HG02642 (cell line): ENCODE measurements around the gene REV3L.

Experiments used
- ATAC-seq: cut with Tn5 transposase; IDR thresholded peaks from one replicate; pipeline ENCODE4 v1.9.1; 2021; ENCODE audit warnings: mild to moderate bottlenecking; ENCODE audit not compliant: unreplicated experiment, poor library complexity

REV3L gene

GRCh38 chr6:111471533-111471932 lies 11.5 kb downstream of the REV3L start:
- ATAC-seq = no peak

- ATAC-seq = no peak
Measured at GRCh38 chr6:111470991-111471390, 12.0 kb downstream of the REV3L start.

- ATAC-seq = no peak
Measured at GRCh38 chr6:111469543-111469942, 13.5 kb downstream of the REV3L start.

GRCh38 chr6:111468329-111469012 lies 14.5 kb downstream of the REV3L start:
- no peak for ATAC-seq

- no peak for ATAC-seq
Measured at GRCh38 chr6:111464184-111464583, 18.8 kb downstream of the REV3L start.

- ATAC-seq = no peak
Measured at GRCh38 chr6:111462770-111463391, 20.1 kb downstream of the REV3L start.

- ATAC-seq = no peak
Measured at GRCh38 chr6:111461860-111462259, 21.2 kb downstream of the REV3L start.

- no peak for ATAC-seq
Measured at GRCh38 chr6:111458670-111459232, 24.3 kb downstream of the REV3L start.

- ATAC-seq = no peak
Measured at GRCh38 chr6:111456208-111456607, 26.8 kb downstream of the REV3L start.

- ATAC-seq = no peak
Measured at GRCh38 chr6:111450636-111451035, 32.4 kb downstream of the REV3L start.

- no peak for ATAC-seq
Measured at GRCh38 chr6:111450087-111450486, 32.9 kb downstream of the REV3L start.

- no peak for ATAC-seq
Measured at GRCh38 chr6:111449129-111449528, 33.9 kb downstream of the REV3L start.

- ATAC-seq = no peak
Measured at GRCh38 chr6:111447051-111447450, 36.0 kb downstream of the REV3L start.

GRCh38 chr6:111445861-111446267 lies 37.2 kb downstream of the REV3L start:
- ATAC-seq = no peak

- ATAC-seq = no peak
Measured at GRCh38 chr6:111444794-111445193, 38.2 kb downstream of the REV3L start.

- no peak for ATAC-seq
Measured at GRCh38 chr6:111441678-111442243, 41.3 kb downstream of the REV3L start.

- ATAC-seq = no peak
Measured at GRCh38 chr6:111439171-111439570, 43.8 kb downstream of the REV3L start.

GRCh38 chr6:111437573-111437972 lies 45.4 kb downstream of the REV3L start:
- ATAC-seq = no peak

- ATAC-seq = no peak
Measured at GRCh38 chr6:111432511-111432910, 50.5 kb downstream of the REV3L start.

GRCh38 chr6:111430605-111431376 lies 52.2 kb downstream of the REV3L start:
- no peak for ATAC-seq

- no peak for ATAC-seq
Measured at GRCh38 chr6:111429571-111429970, 53.4 kb downstream of the REV3L start.
